HEK293 (cell line): Measurements from ENCODE around the gene CEACAM4.
A peak's percentile ranks its signal among the peaks of the same experiment; 100 is the strongest.
"Not testable (repeated sequence)": the region's sequence is repeated elsewhere in the genome, so short reads cannot be mapped to it uniquely, and the experiment has no call there.

Source experiments
- CTCF ChIA-PET: fragments of 350-600 bp; formaldehyde crosslinking; extraction: SDS; loops from one replicate; lab custom pipeline; 2021; ENCODE audit warnings: antibody characterized with exemption; lab: Yijun Ruan, JAX
- POLR2A ChIA-PET: fragments of 300-600 bp; formaldehyde crosslinking; extraction: SDS; loops from one replicate; lab custom pipeline; 2020; ENCODE audit warnings: antibody characterized with exemption, inconsistent platforms; lab: Yijun Ruan, JAX
- H3K27ac ChIP-seq: fragments of 200-500 bp; sonication (Bioruptor generic); 2 replicates; pipeline ENCODE4 v1.5.1; 2014; ENCODE audit warnings: low read depth, low read length, control low read depth, inconsistent platforms; ENCODE audit errors: extremely low read depth
- H3K36me3 ChIP-seq, 2 experiments: fragments of 200-500 bp in 1 of 2; sonication (Bioruptor generic) in 1 of 2; 1 replicate in 1 of 2; 2 replicates in 1 of 2; pipeline ENCODE4 v1.5.1; 2014 to 2017; ENCODE audit warnings: inconsistent platforms in 2 of 2, low read length in 2 of 2; ENCODE audit not compliant: control insufficient read depth in 2 of 2, insufficient read depth in 1 of 2
- H3K4me1 ChIP-seq: fragments of 200-500 bp; sonication (Bioruptor generic); 2 replicates; pipeline ENCODE4 v1.5.1; 2014; ENCODE audit warnings: mild to moderate bottlenecking, low read length, inconsistent platforms; ENCODE audit not compliant: control insufficient read depth, insufficient read depth
- H3K4me3 ChIP-seq: 2 replicates; pipeline ENCODE4 v1.5.1; 2011; ENCODE audit warnings: low read depth, mild to moderate bottlenecking, control low read depth, low read length, moderate library complexity
- H3K9me3 ChIP-seq: fragments of 200-500 bp; sonication (Bioruptor generic); 2 replicates; pipeline ENCODE4 v1.5.1; 2014; ENCODE audit warnings: low read depth, low read length, inconsistent platforms; ENCODE audit not compliant: control insufficient read depth, insufficient read depth
- MZF1 ChIP-seq: fragments of 450-650 bp; formaldehyde crosslinking; IDR thresholded peaks from 2 replicates; pipeline ENCODE4 v1.5.1; 2017; ENCODE audit warnings: missing biosample characterization, missing genetic modification characterization, borderline replicate concordance
- SETDB1 ChIP-seq: IDR thresholded peaks from one replicate; pipeline ENCODE4 v1.6.1; 2017; ENCODE audit warnings: mild to moderate bottlenecking, low read length, moderate library complexity, mixed read lengths; ENCODE audit not compliant: insufficient read length
- SP2 ChIP-seq: fragments of 450-650 bp; formaldehyde crosslinking; IDR thresholded peaks from 2 replicates; pipeline ENCODE4 v1.5.1; 2016; ENCODE audit warnings: missing biosample characterization, missing genetic modification characterization
- YY1 ChIP-seq: fragments of 450-650 bp; formaldehyde crosslinking; IDR thresholded peaks from 2 replicates; pipeline ENCODE4 v1.5.1; 2018; ENCODE audit warnings: missing biosample characterization, missing genetic modification characterization
- ZNF133 ChIP-seq: fragments of 450-650 bp; formaldehyde crosslinking; IDR thresholded peaks from 2 replicates; pipeline ENCODE4 v1.5.1; 2016; ENCODE audit warnings: missing biosample characterization, missing genetic modification characterization
- ZNF155 ChIP-seq: fragments of 450-650 bp; formaldehyde crosslinking; IDR thresholded peaks from 2 replicates; pipeline ENCODE4 v1.5.1; 2016; ENCODE audit warnings: missing biosample characterization, missing genetic modification characterization
- ZNF266 ChIP-seq: fragments of 450-650 bp; formaldehyde crosslinking; IDR thresholded peaks from 2 replicates; pipeline ENCODE4 v1.5.1; 2016; ENCODE audit warnings: missing biosample characterization, missing genetic modification characterization, low read depth
- ZNF350 ChIP-seq: fragments of 450-650 bp; formaldehyde crosslinking; IDR thresholded peaks from 2 replicates; pipeline ENCODE4 v1.5.0; 2017; ENCODE audit warnings: missing biosample characterization, mild to moderate bottlenecking, missing genetic modification characterization
- ZNF514 ChIP-seq: fragments of 450-650 bp; formaldehyde crosslinking; IDR thresholded peaks from 2 replicates; pipeline ENCODE4 v1.5.1; 2016; ENCODE audit warnings: missing biosample characterization, missing genetic modification characterization
- ZNF561 ChIP-seq: fragments of 450-650 bp; IDR thresholded peaks from 2 replicates; pipeline ENCODE4 v1.5.1; 2018; ENCODE audit warnings: missing biosample characterization, missing genetic modification characterization, borderline replicate concordance
- ZNF585B ChIP-seq: fragments of 450-650 bp; formaldehyde crosslinking; IDR thresholded peaks from 2 replicates; pipeline ENCODE4 v1.5.1; 2016; ENCODE audit warnings: missing biosample characterization, missing genetic modification characterization
- ZNF785 ChIP-seq: fragments of 450-650 bp; formaldehyde crosslinking; IDR thresholded peaks from 2 replicates; pipeline ENCODE4 v1.5.1; 2016; ENCODE audit warnings: missing biosample characterization, missing genetic modification characterization
- ZSCAN23 ChIP-seq: fragments of 450-650 bp; formaldehyde crosslinking; IDR thresholded peaks from 2 replicates; pipeline ENCODE4 v1.5.1; 2016; ENCODE audit warnings: missing biosample characterization, missing genetic modification characterization
- ZSCAN30 ChIP-seq: fragments of 450-650 bp; IDR thresholded peaks from 2 replicates; pipeline ENCODE4 v1.5.1; 2018; ENCODE audit warnings: missing biosample characterization, mild to moderate bottlenecking, missing genetic modification characterization, moderate library complexity
- TF ChIP-seq, protein P1 (sequence below): fragments of 450-650 bp; formaldehyde crosslinking; IDR thresholded peaks from 2 replicates; pipeline ENCODE4 v1.5.1; 2016; ENCODE audit warnings: missing biosample characterization, missing genetic modification characterization
- TF ChIP-seq, protein P2 (sequence below): fragments of 450-650 bp; formaldehyde crosslinking; IDR thresholded peaks from 2 replicates; pipeline ENCODE4 v1.5.1; 2016; ENCODE audit warnings: missing biosample characterization, missing genetic modification characterization, low read depth
- TF ChIP-seq, protein P3 (sequence below): fragments of 450-650 bp; formaldehyde crosslinking; IDR thresholded peaks from 2 replicates; pipeline ENCODE4 v1.5.1; 2016; ENCODE audit warnings: missing biosample characterization, missing genetic modification characterization
- TF ChIP-seq, protein P4 (sequence below): fragments of 450-650 bp; formaldehyde crosslinking; IDR thresholded peaks from 2 replicates; pipeline ENCODE4 v1.5.1; 2016; ENCODE audit warnings: missing biosample characterization, missing genetic modification characterization

Gene CEACAM4

DNA sequence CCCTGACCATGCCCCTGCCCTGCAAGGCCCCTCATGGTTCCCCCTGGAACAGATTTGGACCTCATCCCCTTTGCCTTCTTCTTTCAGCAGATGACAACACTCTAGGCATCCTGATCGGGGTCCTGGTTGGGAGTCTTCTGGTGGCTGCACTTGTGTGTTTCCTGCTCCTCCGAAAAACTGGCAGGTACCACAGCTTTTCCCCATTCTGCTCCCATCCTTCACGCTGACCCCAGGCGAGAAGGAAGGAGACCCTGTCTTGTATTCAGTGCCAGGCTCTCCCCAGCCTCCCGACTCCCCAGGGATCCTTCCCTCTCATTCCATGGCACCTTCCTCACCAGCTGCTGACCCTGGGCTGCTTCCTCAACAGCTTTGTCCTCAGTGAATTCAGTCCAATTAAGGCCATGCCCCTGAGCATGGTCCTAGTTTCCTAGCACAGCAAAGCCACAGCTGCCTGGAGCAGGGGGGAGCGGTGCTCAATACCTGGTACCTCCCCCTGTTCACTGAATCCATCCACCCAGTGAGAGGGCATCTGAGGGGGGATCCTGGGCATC, 42.5 kb downstream of the CEACAM4 start:
- CTCF ChIA-PET = interaction anchor here (0.5 to 6.9 kb wide), 5 partner anchors 12 to 122 kb away, joined by 3 to 38 read pairs (median 3); no protein-coding TSS in a partner anchor
- no peak overlapping the region for H3K4me3 ChIP-seq
- no peaks in the 10 kb centered on the region for H3K36me3 ChIP-seq
- POLR2A ChIA-PET = no interaction called here
- H3K27ac ChIP-seq = no peak overlapping the region
- no peaks in the 10 kb centered on the region for H3K4me1 ChIP-seq
- no peaks in the 10 kb centered on the region for H3K9me3 ChIP-seq
- TF ChIP-seq YY1 (tag by site-specific recombination) (no peak), ZSCAN23 (no peak), MZF1 (tag by site-specific recombination) (no peak), ZSCAN30 (no peak)
- TF ChIP-seq, protein P1, sequence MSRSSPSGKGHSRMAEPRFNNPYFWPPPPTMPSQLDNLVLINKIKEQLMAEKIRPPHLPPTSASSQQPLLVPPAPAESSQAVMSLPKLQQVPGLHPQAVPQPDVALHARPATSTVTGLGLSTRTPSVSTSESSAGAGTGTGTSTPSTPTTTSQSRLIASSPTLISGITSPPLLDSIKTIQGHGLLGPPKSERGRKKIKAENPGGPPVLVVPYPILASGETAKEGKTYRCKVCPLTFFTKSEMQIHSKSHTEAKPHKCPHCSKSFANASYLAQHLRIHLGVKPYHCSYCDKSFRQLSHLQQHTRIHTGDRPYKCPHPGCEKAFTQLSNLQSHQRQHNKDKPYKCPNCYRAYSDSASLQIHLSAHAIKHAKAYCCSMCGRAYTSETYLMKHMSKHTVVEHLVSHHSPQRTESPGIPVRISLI (tag by site-specific recombination) = no peak

DNA sequence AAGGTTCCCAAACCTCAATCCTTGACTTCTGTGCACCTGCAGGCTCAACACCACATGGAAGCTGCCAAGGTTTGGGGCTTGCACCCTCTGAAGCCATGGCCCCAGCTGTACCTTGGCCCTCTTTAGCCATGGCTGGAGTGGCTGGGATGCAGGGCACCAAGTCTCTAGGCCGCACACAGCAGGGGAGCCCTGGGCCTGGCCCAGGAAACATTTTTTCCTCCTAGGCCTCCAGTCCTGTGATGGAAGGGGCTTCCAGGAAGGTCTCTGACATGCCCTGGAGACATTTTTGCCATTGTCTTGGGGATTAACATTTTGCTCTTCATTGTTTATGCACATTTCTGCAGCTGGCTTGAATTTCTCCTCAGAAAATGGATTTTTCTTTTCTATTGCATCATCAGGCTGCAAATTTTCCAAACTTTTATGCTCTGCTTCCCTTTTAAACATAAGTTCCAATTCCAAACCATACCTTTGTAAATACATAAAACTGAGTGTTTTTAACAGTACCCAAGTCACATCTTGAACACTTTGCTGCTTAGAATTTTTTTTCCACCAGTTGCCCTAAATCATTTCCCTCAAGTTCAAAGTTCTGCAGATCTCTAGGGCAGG, 44.2 kb downstream of the CEACAM4 start:
- CTCF ChIA-PET = interaction anchor here (0.6 to 6.9 kb wide), 6 partner anchors 10 to 593 kb away, joined by 3 to 38 read pairs (median 4); no protein-coding TSS in a partner anchor
- not testable (repeated sequence) for H3K9me3 ChIP-seq
- peak; percentile 99 for TF ChIP-seq ZNF585B (tag by site-specific recombination)
- TF ChIP-seq SETDB1 = peak; percentile 47
- TF ChIP-seq, all 188 proteins: peak for 2; not testable (repeated sequence) for 186
- H3K4me1 ChIP-seq, H3K36me3 ChIP-seq, H3K4me3 ChIP-seq, H3K27ac ChIP-seq, POLR2A ChIA-PET: not testable (repeated sequence)

DNA sequence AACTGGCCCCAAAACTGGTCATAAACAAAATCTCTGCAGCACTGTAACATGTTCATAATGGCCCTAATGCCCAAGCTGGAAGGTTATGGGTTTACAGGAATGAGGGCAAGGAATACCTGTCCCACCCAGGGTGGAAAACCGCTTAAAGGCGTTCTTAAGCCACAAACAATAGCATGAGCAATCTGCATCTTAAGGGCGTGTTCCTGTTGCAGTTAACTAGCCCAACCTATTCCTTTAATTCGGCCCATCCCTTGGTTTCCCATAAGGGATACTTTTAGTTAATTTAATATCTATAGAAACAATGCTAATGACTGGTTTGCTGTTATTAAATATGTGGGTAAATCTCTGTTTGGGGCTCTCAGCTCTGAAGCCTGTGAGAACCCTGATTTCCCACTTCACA, 45.8 kb downstream of the CEACAM4 start:
- H3K9me3 ChIP-seq, H3K4me3 ChIP-seq, POLR2A ChIA-PET, H3K4me1 ChIP-seq, H3K36me3 ChIP-seq, H3K27ac ChIP-seq: not testable (repeated sequence)
- CTCF ChIA-PET = interaction anchor here (1.0 to 6.9 kb wide), 7 partner anchors 11 to 172 kb away, joined by 3 to 38 read pairs (median 5); no protein-coding TSS in a partner anchor

DNA sequence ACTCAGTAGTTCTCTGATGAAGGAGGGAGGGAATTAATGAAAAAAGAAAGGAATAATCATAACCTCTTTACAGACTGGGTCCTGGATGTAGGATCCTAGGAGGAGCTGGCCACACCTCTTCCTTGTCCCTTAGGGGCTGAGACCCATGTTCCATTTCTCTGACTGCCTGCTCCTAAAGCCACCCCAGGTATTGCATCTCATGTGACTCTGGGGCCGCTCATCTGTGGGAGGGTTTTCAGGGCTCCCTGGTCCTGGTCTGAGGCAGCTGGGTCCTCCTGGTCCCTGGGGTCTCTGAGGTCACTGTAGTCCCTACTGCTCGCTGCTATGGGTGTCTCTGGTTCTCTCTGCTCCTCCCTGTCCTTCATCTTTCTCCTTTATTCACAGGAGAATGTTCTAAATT, 48.0 kb downstream of the CEACAM4 start:
- Histone ChIP-seq H3K4me3 (no peak overlapping the region), H3K4me1 (no peaks in the 10 kb centered on the region), H3K9me3 (no peaks in the 10 kb centered on the region; the same call in 1 of the 2 replicates), H3K36me3 (no peaks in the 10 kb centered on the region), H3K27ac (no peak overlapping the region)
- CTCF ChIA-PET = interaction anchor here (0.6 to 6.9 kb wide), 7 partner anchors 9 to 1891 kb away, joined by 3 to 38 read pairs (median 4); no protein-coding TSS in a partner anchor
- POLR2A ChIA-PET = no interaction called here
- no peak for TF ChIP-seq ZNF266
- TF ChIP-seq, protein P2, sequence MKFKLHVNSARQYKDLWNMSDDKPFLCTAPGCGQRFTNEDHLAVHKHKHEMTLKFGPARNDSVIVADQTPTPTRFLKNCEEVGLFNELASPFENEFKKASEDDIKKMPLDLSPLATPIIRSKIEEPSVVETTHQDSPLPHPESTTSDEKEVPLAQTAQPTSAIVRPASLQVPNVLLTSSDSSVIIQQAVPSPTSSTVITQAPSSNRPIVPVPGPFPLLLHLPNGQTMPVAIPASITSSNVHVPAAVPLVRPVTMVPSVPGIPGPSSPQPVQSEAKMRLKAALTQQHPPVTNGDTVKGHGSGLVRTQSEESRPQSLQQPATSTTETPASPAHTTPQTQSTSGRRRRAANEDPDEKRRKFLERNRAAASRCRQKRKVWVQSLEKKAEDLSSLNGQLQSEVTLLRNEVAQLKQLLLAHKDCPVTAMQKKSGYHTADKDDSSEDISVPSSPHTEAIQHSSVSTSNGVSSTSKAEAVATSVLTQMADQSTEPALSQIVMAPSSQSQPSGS (tag by site-specific recombination) = no peak
- TF ChIP-seq ZNF561 (tag by site-specific recombination) = no peak
- TF ChIP-seq, protein P3, sequence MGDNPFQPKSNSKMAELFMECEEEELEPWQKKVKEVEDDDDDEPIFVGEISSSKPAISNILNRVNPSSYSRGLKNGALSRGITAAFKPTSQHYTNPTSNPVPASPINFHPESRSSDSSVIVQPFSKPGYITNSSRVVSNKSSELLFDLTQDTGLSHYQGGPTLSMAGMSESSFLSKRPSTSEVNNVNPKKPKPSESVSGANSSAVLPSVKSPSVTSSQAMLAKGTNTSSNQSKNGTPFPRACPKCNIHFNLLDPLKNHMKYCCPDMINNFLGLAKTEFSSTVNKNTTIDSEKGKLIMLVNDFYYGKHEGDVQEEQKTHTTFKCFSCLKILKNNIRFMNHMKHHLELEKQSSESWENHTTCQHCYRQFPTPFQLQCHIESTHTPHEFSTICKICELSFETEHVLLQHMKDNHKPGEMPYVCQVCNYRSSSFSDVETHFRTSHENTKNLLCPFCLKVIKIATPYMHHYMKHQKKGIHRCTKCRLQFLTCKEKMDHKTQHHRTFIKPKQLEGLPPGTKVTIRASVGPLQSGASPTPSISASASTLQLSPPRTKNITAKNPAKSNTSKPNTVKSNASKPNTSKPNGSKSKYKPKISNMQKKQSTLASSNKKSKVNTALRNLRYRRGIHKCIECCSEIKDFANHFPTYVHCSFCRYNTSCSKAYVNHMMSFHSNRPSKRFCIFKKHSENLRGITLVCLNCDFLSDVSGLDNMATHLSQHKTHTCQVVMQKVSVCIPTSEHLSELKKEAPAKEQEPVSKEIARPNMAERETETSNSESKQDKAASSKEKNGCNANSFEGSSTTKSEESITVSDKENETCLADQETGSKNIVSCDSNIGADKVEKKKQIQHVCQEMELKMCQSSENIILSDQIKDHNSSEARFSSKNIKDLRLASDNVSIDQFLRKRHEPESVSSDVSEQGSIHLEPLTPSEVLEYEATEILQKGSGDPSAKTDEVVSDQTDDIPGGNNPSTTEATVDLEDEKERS (tag by site-specific recombination) = no peak
- TF ChIP-seq ZNF514 = no peak
- no peak for TF ChIP-seq ZNF585B (tag by site-specific recombination)
- no peak for TF ChIP-seq ZSCAN23
- no peak for TF ChIP-seq ZNF350 (tag by site-specific recombination)
- TF ChIP-seq, protein P4, sequence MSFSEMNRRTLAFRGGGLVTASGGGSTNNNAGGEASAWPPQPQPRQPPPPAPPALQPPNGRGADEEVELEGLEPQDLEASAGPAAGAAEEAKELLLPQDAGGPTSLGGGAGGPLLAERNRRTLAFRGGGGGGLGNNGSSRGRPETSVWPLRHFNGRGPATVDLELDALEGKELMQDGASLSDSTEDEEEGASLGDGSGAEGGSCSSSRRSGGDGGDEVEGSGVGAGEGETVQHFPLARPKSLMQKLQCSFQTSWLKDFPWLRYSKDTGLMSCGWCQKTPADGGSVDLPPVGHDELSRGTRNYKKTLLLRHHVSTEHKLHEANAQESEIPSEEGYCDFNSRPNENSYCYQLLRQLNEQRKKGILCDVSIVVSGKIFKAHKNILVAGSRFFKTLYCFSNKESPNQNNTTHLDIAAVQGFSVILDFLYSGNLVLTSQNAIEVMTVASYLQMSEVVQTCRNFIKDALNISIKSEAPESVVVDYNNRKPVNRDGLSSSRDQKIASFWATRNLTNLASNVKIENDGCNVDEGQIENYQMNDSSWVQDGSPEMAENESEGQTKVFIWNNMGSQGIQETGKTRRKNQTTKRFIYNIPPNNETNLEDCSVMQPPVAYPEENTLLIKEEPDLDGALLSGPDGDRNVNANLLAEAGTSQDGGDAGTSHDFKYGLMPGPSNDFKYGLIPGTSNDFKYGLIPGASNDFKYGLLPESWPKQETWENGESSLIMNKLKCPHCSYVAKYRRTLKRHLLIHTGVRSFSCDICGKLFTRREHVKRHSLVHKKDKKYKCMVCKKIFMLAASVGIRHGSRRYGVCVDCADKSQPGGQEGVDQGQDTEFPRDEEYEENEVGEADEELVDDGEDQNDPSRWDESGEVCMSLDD (tag by site-specific recombination) = no peak
- no peak for TF ChIP-seq ZNF155 (tag by site-specific recombination)
- TF ChIP-seq ZNF133 (tag by site-specific recombination) = no peak
- TF ChIP-seq SP2 (tag by site-specific recombination) = no peak
- TF ChIP-seq ZNF785 (tag by site-specific recombination) = no peak
